GM12892 (cell line): ENCODE measurements around the gene ZC3H7B.

ENCODE experiments used
- POLR2A ChIP-seq: IDR thresholded peaks from 2 replicates; pipeline ENCODE4 v1.6.1; 2011; ENCODE audit warnings: low read depth, low read length, control low read depth
- POLR2AphosphoS5 ChIP-seq: IDR thresholded peaks from 2 replicates; pipeline ENCODE4 v1.6.1; 2011; ENCODE audit warnings: low read depth, low read length, control low read depth

DNA sequence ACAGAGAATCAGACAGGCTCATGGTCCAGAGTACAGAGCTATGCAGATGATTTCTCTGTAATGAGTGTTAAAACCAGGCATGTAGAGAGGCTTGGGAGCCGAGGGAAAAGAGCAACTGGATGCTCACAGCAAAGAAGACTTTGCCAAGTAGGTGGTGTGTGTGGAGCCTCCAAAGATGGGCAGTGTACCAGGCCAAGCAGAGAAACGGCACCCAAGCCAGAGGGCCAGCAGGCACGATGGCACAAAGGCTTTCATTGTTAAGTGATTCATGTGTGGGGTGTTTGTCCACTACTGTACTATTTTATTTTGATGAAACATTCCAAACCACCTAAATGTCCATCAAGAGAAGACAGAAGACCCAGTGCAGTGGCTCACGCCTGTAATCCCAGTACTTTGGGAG lies 26.5 kb upstream of the ZC3H7B start:
- TF ChIP-seq POLR2A: no peak
- TF ChIP-seq POLR2AphosphoS5: no peak
